Kidney tubule cell (primary cell): Measurements from ENCODE around the gene GLIPR1L1.
A peak's percentile ranks its signal among the peaks of the same experiment; 100 is the strongest.

ENCODE experiments used
- DNase-seq: peaks from one replicate; pipeline ENCODE4 v3.0.0-alpha.2; 2018; ENCODE audit warnings: low spot score

The GLIPR1L1 gene

GRCh38 chr12:75350413-75350812 lies 15.9 kb downstream of the GLIPR1L1 start:
- DNase-seq, result no peak

GRCh38 chr12:75354011-75354410 lies 19.5 kb downstream of the GLIPR1L1 start:
- DNase-seq, result no peak

GRCh38 chr12:75360920-75361319 lies 26.4 kb downstream of the GLIPR1L1 start:
- no peak for DNase-seq

- DNase-seq, result no peak
Observed at GRCh38 chr12:75361408-75361807, 26.9 kb downstream of the GLIPR1L1 start.

GRCh38 chr12:75364919-75365318 lies 30.4 kb downstream of the GLIPR1L1 start:
- no peak for DNase-seq

- DNase-seq, result peak; percentile 1
Observed at GRCh38 chr12:75366629-75367028, 32.2 kb downstream of the GLIPR1L1 start.

- no peak for DNase-seq
Observed at GRCh38 chr12:75374971-75375370, 40.5 kb downstream of the GLIPR1L1 start.

- no peak for DNase-seq
Observed at GRCh38 chr12:75378354-75378753, 43.9 kb downstream of the GLIPR1L1 start.

GRCh38 chr12:75389061-75389460 lies 54.6 kb downstream of the GLIPR1L1 start:
- DNase-seq, result peak; percentile 89

GRCh38 chr12:75389706-75390105 lies 55.2 kb downstream of the GLIPR1L1 start:
- DNase-seq, result peak; percentile 4

- no peak for DNase-seq
Observed at GRCh38 chr12:75390156-75390898, 55.9 kb downstream of the GLIPR1L1 start.

GRCh38 chr12:75390899-75391538 lies 56.5 kb downstream of the GLIPR1L1 start, which contains the start of gene GLIPR1L2:
TSS of gene GLIPR1L2 (plus strand) at chr12:75391089. CDS start at chr12:75391117, 28 bp downstream.
- DNase-seq, result peak; percentile 99

GRCh38 chr12:75404231-75404630 lies 69.8 kb downstream of the GLIPR1L1 start:
- no peak for DNase-seq

GRCh38 chr12:75407683-75408082 lies 73.2 kb downstream of the GLIPR1L1 start:
- no peak for DNase-seq

- no peak for DNase-seq
Observed at GRCh38 chr12:75409830-75410229, 75.4 kb downstream of the GLIPR1L1 start.

GRCh38 chr12:75414671-75415070 lies 80.2 kb downstream of the GLIPR1L1 start:
- no peak for DNase-seq

GRCh38 chr12:75419841-75420240 lies 85.4 kb downstream of the GLIPR1L1 start:
- no peak for DNase-seq
